Loucy (cell line): ENCODE results near the gene ADORA2A.

Experiments
- EZH2phosphoT487 ChIP-seq: fragments of 200-600 bp; IDR thresholded peaks from 2 replicates; pipeline ENCODE4 v1.6.1; 2018; ENCODE audit warnings: antibody characterized with exemption, mild to moderate bottlenecking, moderate library complexity, borderline replicate concordance
- TF ChIP-seq, protein P1 (sequence below): fragments of 200-600 bp; sonication (generic); conservative IDR thresholded peaks from 2 replicates; pipeline ENCODE4 v1.5.1; 2014; ENCODE audit warnings: mild to moderate bottlenecking, antibody characterized with exemption, low read length

DNA sequence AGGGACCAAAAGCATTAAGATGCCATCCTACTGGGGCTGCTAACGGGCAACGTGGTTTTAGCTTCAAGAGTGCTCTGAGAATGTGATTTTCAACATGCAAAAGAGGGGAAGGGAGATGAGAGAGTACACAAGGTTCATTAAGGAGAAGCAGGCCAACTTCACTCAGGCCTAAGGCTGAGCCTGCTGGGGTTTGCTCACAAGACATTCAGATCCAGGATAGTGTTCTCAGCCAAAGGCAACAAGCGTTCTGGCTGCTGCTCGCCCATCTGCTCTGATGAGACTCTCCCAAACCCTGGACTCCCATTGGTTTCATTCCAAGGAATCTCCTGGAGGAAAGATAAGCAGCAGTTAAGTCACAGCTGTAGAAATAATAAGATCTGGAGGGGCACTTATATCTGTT is 44.2 kb downstream of the ADORA2A start:
- TF ChIP-seq, protein P1, sequence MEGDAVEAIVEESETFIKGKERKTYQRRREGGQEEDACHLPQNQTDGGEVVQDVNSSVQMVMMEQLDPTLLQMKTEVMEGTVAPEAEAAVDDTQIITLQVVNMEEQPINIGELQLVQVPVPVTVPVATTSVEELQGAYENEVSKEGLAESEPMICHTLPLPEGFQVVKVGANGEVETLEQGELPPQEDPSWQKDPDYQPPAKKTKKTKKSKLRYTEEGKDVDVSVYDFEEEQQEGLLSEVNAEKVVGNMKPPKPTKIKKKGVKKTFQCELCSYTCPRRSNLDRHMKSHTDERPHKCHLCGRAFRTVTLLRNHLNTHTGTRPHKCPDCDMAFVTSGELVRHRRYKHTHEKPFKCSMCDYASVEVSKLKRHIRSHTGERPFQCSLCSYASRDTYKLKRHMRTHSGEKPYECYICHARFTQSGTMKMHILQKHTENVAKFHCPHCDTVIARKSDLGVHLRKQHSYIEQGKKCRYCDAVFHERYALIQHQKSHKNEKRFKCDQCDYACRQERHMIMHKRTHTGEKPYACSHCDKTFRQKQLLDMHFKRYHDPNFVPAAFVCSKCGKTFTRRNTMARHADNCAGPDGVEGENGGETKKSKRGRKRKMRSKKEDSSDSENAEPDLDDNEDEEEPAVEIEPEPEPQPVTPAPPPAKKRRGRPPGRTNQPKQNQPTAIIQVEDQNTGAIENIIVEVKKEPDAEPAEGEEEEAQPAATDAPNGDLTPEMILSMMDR, result no peak
- no peak for TF ChIP-seq EZH2phosphoT487
